GM12801 (cell line): ENCODE measurements around the gene ZNF618.

ENCODE experiments used
- CTCF ChIP-seq: IDR thresholded peaks from one replicate; pipeline ENCODE4 v1.5.1; 2011; ENCODE audit warnings: control low read depth; ENCODE audit not compliant: insufficient read length; ENCODE audit errors: extremely low read depth

The ZNF618 gene

DNA sequence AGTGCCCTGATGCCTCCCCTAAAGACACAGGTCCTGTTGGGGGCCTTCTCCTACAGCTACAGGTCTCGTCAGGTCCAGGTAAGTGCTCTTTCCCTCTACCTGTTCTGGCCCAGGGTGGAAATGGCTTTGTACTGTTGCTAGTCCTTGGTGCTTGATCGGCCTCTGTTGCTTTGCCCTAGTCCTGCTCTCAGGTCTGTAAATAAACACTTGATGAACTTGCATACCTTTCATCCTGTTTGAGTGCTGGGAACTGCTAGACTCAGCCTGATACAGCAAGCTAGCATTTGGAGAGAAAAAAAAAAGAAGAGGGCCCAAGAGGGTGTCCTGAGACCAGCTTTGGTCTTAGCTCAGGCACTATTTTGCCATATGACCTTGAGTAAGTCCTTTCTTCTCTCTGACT lies 21.8 kb upstream of the ZNF618 start:
- no peak for TF ChIP-seq CTCF

- no peak for TF ChIP-seq CTCF
Observed at GRCh38 chr9:113857875-113858274, 18.2 kb upstream of the ZNF618 start.

DNA sequence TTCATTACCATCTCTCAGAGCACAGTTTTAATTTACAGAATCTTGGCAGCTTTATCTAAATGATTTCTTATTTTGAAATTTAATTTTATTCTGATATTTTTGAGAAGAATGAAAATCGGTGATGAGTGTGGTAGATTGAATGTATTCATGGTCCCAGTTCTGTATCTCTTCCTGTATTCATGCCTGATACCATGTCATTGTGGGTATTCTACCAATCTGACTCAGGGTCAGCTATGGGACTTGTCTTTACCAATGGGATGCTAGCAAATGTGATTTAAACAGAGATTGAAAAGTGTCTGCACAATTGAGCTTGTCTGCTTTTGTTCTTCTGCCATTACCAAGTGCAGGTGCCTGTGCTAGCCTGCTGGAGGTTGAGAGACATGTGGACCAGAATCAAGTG lies 17.8 kb upstream of the ZNF618 start:
- no peak for TF ChIP-seq CTCF

- TF ChIP-seq CTCF = no peak
Observed at GRCh38 chr9:113863345-113863744, 12.8 kb upstream of the ZNF618 start.

DNA sequence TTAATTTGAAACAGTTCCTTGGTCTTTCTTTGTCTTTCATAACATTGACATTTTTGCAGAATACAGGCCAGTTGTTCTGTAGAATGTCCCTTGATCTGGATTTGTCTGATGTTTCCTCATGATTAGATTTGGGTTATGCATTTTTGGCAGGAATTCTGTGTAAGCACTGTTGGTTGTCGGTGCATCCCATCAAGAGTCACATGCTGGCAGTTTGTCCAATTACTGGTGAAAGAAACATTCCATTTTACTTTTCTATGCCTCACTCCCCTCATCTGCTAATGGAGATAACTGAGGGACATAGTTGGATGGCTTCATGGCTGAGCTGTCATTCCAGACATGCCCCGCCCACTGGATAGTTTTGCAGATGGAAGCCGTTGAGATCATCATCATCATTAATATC lies 7.6 kb upstream of the ZNF618 start:
- TF ChIP-seq CTCF = no peak

DNA sequence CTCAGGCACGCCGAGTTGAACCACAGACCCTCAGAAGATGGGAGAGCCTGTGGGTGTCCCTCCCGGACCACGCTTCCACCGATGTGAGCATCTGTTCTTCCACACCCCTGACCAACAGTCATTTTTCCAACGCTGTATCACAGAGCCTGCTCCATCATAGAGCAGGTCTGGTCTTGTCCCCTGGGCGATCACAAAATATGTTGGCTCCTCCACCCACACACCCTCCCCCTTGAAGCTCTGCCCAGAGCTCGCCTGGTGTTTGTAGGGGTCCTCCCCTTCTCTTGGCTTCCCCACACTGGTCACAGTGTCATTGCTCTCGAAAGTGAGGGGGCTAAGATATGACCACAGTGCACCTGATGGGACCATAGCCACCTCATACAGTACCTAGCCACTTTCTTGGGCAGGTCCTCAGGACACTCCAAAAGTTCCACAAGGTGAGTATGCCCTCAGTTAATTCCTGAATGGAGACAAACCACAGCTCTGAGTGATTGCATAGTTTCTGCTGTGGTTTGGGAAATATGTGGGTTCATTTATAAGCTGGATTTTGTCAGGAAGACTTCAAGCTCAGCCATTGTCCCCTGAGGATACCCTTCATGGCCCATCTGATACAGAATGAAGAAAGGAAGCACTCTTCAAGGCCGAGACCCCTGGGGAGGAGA lies 3.5 kb upstream of the ZNF618 start:
- no peak for TF ChIP-seq CTCF

- no peak for TF ChIP-seq CTCF
Observed at GRCh38 chr9:113873446-113873845, 2.7 kb upstream of the ZNF618 start.
